Hepatocyte (in vitro differentiated cells): ENCODE measurements around the gene KCNJ9.

Experiments
- EZH2 ChIP-seq: fragments of 200-600 bp; sonication (generic); IDR thresholded peaks from 2 replicates; pipeline ENCODE4 v1.6.1; 2016; ENCODE audit warnings: antibody characterized with exemption, mild to moderate bottlenecking, borderline replicate concordance
- EZH2phosphoT487 ChIP-seq: fragments of 200-600 bp; sonication (generic); IDR thresholded peaks from one replicate; pipeline ENCODE4 v1.6.1; 2018; ENCODE audit warnings: antibody characterized with exemption, mild to moderate bottlenecking, low read depth, moderate library complexity; ENCODE audit not compliant: unreplicated experiment, severe bottlenecking
- TF ChIP-seq, protein P1 (sequence below): fragments of 200-600 bp; sonication (generic); IDR thresholded peaks from 2 replicates; pipeline ENCODE4 v1.5.1; 2016; ENCODE audit warnings: antibody characterized with exemption, mild to moderate bottlenecking; ENCODE audit not compliant: poor library complexity

DNA sequence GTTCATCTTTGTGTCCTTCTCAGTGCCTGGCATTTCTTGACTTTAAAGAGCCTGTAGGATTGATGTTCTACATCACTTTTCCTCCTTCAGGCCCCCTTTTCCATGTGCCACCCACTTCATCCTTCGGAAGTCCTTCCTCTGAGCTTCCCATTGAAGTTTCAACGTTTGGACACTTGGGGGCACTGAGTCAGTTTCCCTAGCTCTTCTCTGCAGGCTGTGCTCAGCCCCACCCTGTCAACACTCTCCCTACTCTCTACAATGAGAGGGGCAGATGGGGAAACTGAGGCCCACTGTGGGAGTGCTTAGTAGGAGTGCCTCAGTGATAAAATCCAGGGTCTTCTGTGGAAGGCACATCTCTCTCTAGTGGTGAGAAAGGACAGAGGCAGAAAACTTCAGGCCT lies 23.3 kb upstream of the KCNJ9 start:
- TF ChIP-seq, protein P1, sequence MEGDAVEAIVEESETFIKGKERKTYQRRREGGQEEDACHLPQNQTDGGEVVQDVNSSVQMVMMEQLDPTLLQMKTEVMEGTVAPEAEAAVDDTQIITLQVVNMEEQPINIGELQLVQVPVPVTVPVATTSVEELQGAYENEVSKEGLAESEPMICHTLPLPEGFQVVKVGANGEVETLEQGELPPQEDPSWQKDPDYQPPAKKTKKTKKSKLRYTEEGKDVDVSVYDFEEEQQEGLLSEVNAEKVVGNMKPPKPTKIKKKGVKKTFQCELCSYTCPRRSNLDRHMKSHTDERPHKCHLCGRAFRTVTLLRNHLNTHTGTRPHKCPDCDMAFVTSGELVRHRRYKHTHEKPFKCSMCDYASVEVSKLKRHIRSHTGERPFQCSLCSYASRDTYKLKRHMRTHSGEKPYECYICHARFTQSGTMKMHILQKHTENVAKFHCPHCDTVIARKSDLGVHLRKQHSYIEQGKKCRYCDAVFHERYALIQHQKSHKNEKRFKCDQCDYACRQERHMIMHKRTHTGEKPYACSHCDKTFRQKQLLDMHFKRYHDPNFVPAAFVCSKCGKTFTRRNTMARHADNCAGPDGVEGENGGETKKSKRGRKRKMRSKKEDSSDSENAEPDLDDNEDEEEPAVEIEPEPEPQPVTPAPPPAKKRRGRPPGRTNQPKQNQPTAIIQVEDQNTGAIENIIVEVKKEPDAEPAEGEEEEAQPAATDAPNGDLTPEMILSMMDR: no peak
- no peak for TF ChIP-seq EZH2phosphoT487
- no peak for TF ChIP-seq EZH2
